Neural cell (in vitro differentiated cells): ENCODE results near the gene HIBCH. TPM values are rescaled to one million over a fixed set of nuclear protein-coding genes. Genes with fewer than 3 reads are reported as not detected.

Experiments
- H2AFZ ChIP-seq: fragments of 200-600, 300-800 bp; sonication (generic), shearing (Covaris generic); 2 replicates; pipeline ENCODE4 v1.6.0; 2014; ENCODE audit warnings: low read depth, mild to moderate bottlenecking, antibody characterized with exemption, low read length, moderate library complexity
- H3F3A ChIP-seq: fragments of 200-600 bp; shearing (Covaris generic); 2 replicates; pipeline ENCODE4 v1.6.1; 2016; ENCODE audit warnings: mild to moderate bottlenecking, moderate library complexity, mixed read lengths, antibody characterized with exemption, low read length; ENCODE audit not compliant: insufficient read depth, poor library complexity, severe bottlenecking
- H3K27ac ChIP-seq: fragments of 200-600, 300-800 bp; sonication (generic), shearing (Covaris generic); 2 replicates; pipeline ENCODE4 v1.5.1; 2014; ENCODE audit warnings: mild to moderate bottlenecking, low read length, moderate library complexity
- H3K27me3 ChIP-seq: fragments of 300-800, 200-600 bp; sonication (generic), shearing (Covaris generic); 2 replicates; pipeline ENCODE4 v1.6.0; 2014; ENCODE audit warnings: mild to moderate bottlenecking, low read depth, low read length, moderate library complexity; ENCODE audit not compliant: insufficient read depth
- H3K36me3 ChIP-seq: fragments of 300-800, 200-600 bp; sonication (generic), shearing (Covaris generic); 2 replicates; pipeline ENCODE4 v1.5.1; 2014; ENCODE audit warnings: mild to moderate bottlenecking, antibody characterized with exemption, low read length, moderate library complexity; ENCODE audit not compliant: insufficient read depth
- H3K4me2 ChIP-seq: fragments of 300-800, 200-600 bp; sonication (generic), shearing (Covaris generic); 2 replicates; pipeline ENCODE4 v1.6.0; 2014; ENCODE audit warnings: mild to moderate bottlenecking, low read length
- H3K4me3 ChIP-seq: fragments of 300-800, 200-600 bp; sonication (generic), shearing (Covaris generic); 2 replicates; pipeline ENCODE4 v1.5.1; 2014; ENCODE audit warnings: mild to moderate bottlenecking, low read length, moderate library complexity
- H3K79me2 ChIP-seq: fragments of 200-600 bp; shearing (Covaris generic); replicated peaks from 2 replicates; pipeline ENCODE4 v1.6.0; 2014; ENCODE audit warnings: mild to moderate bottlenecking, low read length, moderate library complexity; ENCODE audit not compliant: insufficient read depth
- H3K9ac ChIP-seq: fragments of 300-800, 200-600 bp; sonication (generic), shearing (Covaris generic); 2 replicates; pipeline ENCODE4 v1.6.1; 2016; ENCODE audit warnings: mild to moderate bottlenecking, low read length, mixed read lengths
- H3K9me2 ChIP-seq: fragments of 200-600 bp; shearing (Covaris generic); 2 replicates; pipeline ENCODE4 v1.6.1; 2016; ENCODE audit warnings: mild to moderate bottlenecking, low read length, mixed read lengths; ENCODE audit not compliant: insufficient read depth
- H3K9me3 ChIP-seq: fragments of 200-600, 300-800 bp; sonication (generic), shearing (Covaris generic); 2 replicates; pipeline ENCODE4 v1.6.1; 2016; ENCODE audit warnings: mild to moderate bottlenecking, mixed run types, low read length, moderate library complexity, mixed read lengths
- H4K20me1 ChIP-seq: fragments of 200-600 bp; shearing (Covaris generic); 2 replicates; pipeline ENCODE4 v1.6.1; 2016; ENCODE audit warnings: mild to moderate bottlenecking, mixed run types; ENCODE audit not compliant: insufficient read depth
- EP300 ChIP-seq: fragments of 450-650 bp; conservative IDR thresholded peaks from 2 replicates; pipeline ENCODE4 v1.6.1; 2014; ENCODE audit warnings: antibody characterized with exemption, mild to moderate bottlenecking, moderate library complexity; ENCODE audit not compliant: poor library complexity, severe bottlenecking
- EZH2 ChIP-seq: fragments of 200-600, 300-800 bp; shearing (Covaris generic), sonication (generic); IDR thresholded peaks from 2 replicates; pipeline ENCODE4 v1.6.1; 2014; ENCODE audit warnings: antibody characterized with exemption, low read length, borderline replicate concordance, mild to moderate bottlenecking; ENCODE audit not compliant: insufficient read depth, poor library complexity, severe bottlenecking
- MXI1 ChIP-seq: fragments of 450-650 bp; conservative IDR thresholded peaks from 2 replicates; pipeline ENCODE4 v1.6.1; 2014; ENCODE audit warnings: antibody characterized with exemption, mild to moderate bottlenecking; ENCODE audit not compliant: poor library complexity, severe bottlenecking
- POLR2AphosphoS5 ChIP-seq: IDR thresholded peaks from 2 replicates; pipeline ENCODE4 v1.6.1; 2012
- RAD21 ChIP-seq: fragments of 450-650 bp; conservative IDR thresholded peaks from 2 replicates; pipeline ENCODE4 v1.6.1; 2014; ENCODE audit warnings: antibody characterized with exemption, mild to moderate bottlenecking, moderate library complexity
- SMC3 ChIP-seq: fragments of 450-650 bp; conservative IDR thresholded peaks from 2 replicates; pipeline ENCODE4 v1.6.1; 2014; ENCODE audit warnings: antibody characterized with exemption, mild to moderate bottlenecking, moderate library complexity; ENCODE audit not compliant: poor library complexity
- TAF1 ChIP-seq: IDR thresholded peaks from 2 replicates; pipeline ENCODE4 v1.6.1; 2012; ENCODE audit warnings: low read depth
- polyA plus RNA-seq: library from polyadenylated mRNA; depleted of rRNA; stranded (reverse); fragments of >200 nt; gene quantifications from 2 replicates; pipeline ENCODE4 v1.2.3, GENCODE V29; 2014
- TF ChIP-seq, protein P1 (sequence below): IDR thresholded peaks from 2 replicates; pipeline ENCODE4 v1.6.1; 2012; ENCODE audit warnings: borderline replicate concordance
- TF ChIP-seq, protein P2 (sequence below): fragments of 450-650 bp; IDR thresholded peaks from 2 replicates; pipeline ENCODE4 v1.5.1; 2014; ENCODE audit warnings: antibody characterized with exemption, mild to moderate bottlenecking, moderate library complexity; ENCODE audit not compliant: poor library complexity, severe bottlenecking

HIBCH gene
- polyA plus RNA-seq, 1 donor from 2014 or later = 17.8 TPM

DNA sequence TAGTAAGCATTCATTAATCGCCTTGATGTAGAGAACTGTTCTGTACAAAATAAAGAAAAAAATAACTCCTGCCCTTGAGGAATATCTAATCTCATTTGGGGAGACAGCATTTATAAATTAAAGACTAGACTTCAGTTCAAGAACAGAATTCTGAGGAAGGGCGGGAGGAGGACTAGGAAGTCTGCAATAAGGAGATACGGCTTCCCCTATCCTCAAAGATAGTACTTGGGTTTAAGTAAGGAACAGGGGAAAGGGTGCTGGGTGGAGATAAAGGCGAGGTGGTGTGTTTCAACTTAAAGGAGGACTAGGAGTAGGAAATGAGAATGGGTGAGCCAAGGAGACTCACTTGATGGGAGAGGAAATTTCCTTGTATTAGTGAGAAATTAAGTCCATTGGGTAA is 135.2 kb downstream of the HIBCH start:
- no peak overlapping the region for H3K27ac ChIP-seq
- no peak for TF ChIP-seq POLR2AphosphoS5
- no peak for TF ChIP-seq EP300
- TF ChIP-seq, protein P1, sequence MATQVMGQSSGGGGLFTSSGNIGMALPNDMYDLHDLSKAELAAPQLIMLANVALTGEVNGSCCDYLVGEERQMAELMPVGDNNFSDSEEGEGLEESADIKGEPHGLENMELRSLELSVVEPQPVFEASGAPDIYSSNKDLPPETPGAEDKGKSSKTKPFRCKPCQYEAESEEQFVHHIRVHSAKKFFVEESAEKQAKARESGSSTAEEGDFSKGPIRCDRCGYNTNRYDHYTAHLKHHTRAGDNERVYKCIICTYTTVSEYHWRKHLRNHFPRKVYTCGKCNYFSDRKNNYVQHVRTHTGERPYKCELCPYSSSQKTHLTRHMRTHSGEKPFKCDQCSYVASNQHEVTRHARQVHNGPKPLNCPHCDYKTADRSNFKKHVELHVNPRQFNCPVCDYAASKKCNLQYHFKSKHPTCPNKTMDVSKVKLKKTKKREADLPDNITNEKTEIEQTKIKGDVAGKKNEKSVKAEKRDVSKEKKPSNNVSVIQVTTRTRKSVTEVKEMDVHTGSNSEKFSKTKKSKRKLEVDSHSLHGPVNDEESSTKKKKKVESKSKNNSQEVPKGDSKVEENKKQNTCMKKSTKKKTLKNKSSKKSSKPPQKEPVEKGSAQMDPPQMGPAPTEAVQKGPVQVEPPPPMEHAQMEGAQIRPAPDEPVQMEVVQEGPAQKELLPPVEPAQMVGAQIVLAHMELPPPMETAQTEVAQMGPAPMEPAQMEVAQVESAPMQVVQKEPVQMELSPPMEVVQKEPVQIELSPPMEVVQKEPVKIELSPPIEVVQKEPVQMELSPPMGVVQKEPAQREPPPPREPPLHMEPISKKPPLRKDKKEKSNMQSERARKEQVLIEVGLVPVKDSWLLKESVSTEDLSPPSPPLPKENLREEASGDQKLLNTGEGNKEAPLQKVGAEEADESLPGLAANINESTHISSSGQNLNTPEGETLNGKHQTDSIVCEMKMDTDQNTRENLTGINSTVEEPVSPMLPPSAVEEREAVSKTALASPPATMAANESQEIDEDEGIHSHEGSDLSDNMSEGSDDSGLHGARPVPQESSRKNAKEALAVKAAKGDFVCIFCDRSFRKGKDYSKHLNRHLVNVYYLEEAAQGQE = no peak
- no peak for TF ChIP-seq RAD21
- TF ChIP-seq TAF1 = no peak
- no peak for TF ChIP-seq MXI1
- TF ChIP-seq, protein P2, sequence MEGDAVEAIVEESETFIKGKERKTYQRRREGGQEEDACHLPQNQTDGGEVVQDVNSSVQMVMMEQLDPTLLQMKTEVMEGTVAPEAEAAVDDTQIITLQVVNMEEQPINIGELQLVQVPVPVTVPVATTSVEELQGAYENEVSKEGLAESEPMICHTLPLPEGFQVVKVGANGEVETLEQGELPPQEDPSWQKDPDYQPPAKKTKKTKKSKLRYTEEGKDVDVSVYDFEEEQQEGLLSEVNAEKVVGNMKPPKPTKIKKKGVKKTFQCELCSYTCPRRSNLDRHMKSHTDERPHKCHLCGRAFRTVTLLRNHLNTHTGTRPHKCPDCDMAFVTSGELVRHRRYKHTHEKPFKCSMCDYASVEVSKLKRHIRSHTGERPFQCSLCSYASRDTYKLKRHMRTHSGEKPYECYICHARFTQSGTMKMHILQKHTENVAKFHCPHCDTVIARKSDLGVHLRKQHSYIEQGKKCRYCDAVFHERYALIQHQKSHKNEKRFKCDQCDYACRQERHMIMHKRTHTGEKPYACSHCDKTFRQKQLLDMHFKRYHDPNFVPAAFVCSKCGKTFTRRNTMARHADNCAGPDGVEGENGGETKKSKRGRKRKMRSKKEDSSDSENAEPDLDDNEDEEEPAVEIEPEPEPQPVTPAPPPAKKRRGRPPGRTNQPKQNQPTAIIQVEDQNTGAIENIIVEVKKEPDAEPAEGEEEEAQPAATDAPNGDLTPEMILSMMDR = no peak

DNA sequence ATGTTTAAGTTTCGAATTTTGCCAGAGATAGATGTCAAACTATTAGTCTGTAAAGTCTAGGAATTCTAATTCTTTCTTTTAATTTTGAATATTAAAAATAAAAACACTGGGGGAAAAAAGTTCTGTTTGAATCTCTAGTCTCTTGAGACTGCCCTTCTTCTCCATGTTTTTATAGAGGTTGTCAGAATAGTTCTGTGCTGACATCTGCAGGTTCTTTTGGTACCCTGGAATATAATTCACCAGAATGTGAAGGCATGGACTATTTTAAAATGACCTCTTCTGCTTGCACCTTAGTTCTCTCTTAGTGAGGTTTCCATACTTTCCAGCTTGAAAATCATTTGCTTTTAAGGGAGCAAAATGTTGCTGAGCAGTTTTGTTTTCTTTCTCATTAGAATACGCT is 136.1 kb downstream of the HIBCH start:
- Histone ChIP-seq H2AFZ (no peak overlapping the region), H3K27ac (no peak overlapping the region), H3K27me3 (peaks cover 10% of the 10 kb centered on the region), H3K9me2 (no peaks in the 10 kb centered on the region), H3K9ac (no peak overlapping the region), H3K4me2 (no peak overlapping the region), H3K4me3 (no peak overlapping the region), H3K36me3 (no peaks in the 10 kb centered on the region), H3K9me3 (no peaks in the 10 kb centered on the region), H3F3A (no peaks in the 10 kb centered on the region), H4K20me1 (no peaks in the 10 kb centered on the region), H3K79me2 (no peaks in the 10 kb centered on the region)
- TF ChIP-seq POLR2AphosphoS5 (no peak), SMC3 (no peak), TAF1 (no peak), MXI1 (no peak), EZH2 (no peak), EP300 (no peak), RAD21 (no peak)
- TF ChIP-seq, protein P1 = no peak
- TF ChIP-seq, protein P2 = no peak

More for the DNA sequence above, 135.2 kb downstream of the HIBCH start:
- Histone ChIP-seq H4K20me1 (no peaks in the 10 kb centered on the region), H3K79me2 (no peaks in the 10 kb centered on the region), H3K4me3 (no peak overlapping the region), H3K4me2 (no peak overlapping the region), H2AFZ (no peak overlapping the region), H3K36me3 (no peaks in the 10 kb centered on the region), H3K9ac (no peak overlapping the region), H3K27me3 (peaks cover 10% of the 10 kb centered on the region), H3K9me2 (no peaks in the 10 kb centered on the region), H3K9me3 (no peaks in the 10 kb centered on the region), H3F3A (no peaks in the 10 kb centered on the region)
